Muscle of back (tissue), 11 donors: ENCODE results near the gene ACE. TPM values are rescaled to one million over a fixed set of nuclear protein-coding genes. Genes with fewer than 3 reads are reported as not detected.

Experiments
- DNase-seq, 3 donors: peaks; one replicate each; pipeline versions ENCODE4 v3.0.0 to v3.0.0-alpha.2; 2013
- polyA plus RNA-seq, 10 donors: library from polyadenylated mRNA; unstranded; fragments of 120-200 nt; gene quantifications; one replicate each; pipeline ENCODE4 v1.2.1, GENCODE V29; 2013; ENCODE audit not compliant: insufficient read length in 10 of 10

The ACE gene
- polyA plus RNA-seq, 10 donors = 7.7 to 14.2 (median 8.8) TPM

GRCh38 chr17:63514974-63515373 is 38.1 kb downstream of the ACE start:
- no peak for DNase-seq

GRCh38 chr17:63515426-63515825 is 38.6 kb downstream of the ACE start:
- no peak for DNase-seq

- peak in 1 of 3 donors; percentile 8 for DNase-seq
These were observed 40.3 kb downstream of the ACE start for GRCh38 chr17:63516910-63517824.

GRCh38 chr17:63517825-63518534 is 41.1 kb downstream of the ACE start:
- DNase-seq = no peak

GRCh38 chr17:63519116-63519881 is 42.4 kb downstream of the ACE start:
- DNase-seq = no peak

GRCh38 chr17:63519972-63520882 is 43.4 kb downstream of the ACE start:
- DNase-seq = no peak

- no peak for DNase-seq
These were observed 46.5 kb downstream of the ACE start, which contains the start of gene KCNH6 for GRCh38 chr17:63523253-63523855. Gene KCNH6, plus strand, starts transcription at chr17:63523358. Its CDS starts 56 bp downstream, at chr17:63523414.

GRCh38 chr17:63524051-63524450 is 47.2 kb downstream of the ACE start:
- DNase-seq = no peak

- no peak for DNase-seq
These were observed 48.5 kb downstream of the ACE start for GRCh38 chr17:63525190-63525946.

- no peak for DNase-seq
These were observed 50.0 kb downstream of the ACE start for GRCh38 chr17:63526861-63527260.

GRCh38 chr17:63528183-63528582 is 51.3 kb downstream of the ACE start:
- DNase-seq = no peak

- DNase-seq = no peak
These were observed 53.1 kb downstream of the ACE start for GRCh38 chr17:63529711-63530556.

- DNase-seq = no peak
These were observed 53.7 kb downstream of the ACE start for GRCh38 chr17:63530557-63531021.

- no peak for DNase-seq
These were observed 54.4 kb downstream of the ACE start for GRCh38 chr17:63531022-63531965.

- no peak for DNase-seq
These were observed 56.7 kb downstream of the ACE start for GRCh38 chr17:63533433-63534077.

- no peak for DNase-seq
These were observed 57.3 kb downstream of the ACE start for GRCh38 chr17:63534078-63534570.
